Stimulated activated naive CD8-positive, alpha-beta T cell treated with anti-CD3 and anti-CD28 coated beads, Interleukin-15, Interleukin-2, amounts not matched to agents 100 U/mL and 50 U/mL, for 24 hours (primary cell): ENCODE results near the gene PRELID3B.

Source experiments
- ATAC-seq: fragments of 150-1000 bp; cut with Tn5 transposase; one replicate; pipeline ENCODE4 v1.10.0; 2021
- DNase-seq: peaks from one replicate; pipeline ENCODE4 v3.0.0; 2021

PRELID3B gene

DNA sequence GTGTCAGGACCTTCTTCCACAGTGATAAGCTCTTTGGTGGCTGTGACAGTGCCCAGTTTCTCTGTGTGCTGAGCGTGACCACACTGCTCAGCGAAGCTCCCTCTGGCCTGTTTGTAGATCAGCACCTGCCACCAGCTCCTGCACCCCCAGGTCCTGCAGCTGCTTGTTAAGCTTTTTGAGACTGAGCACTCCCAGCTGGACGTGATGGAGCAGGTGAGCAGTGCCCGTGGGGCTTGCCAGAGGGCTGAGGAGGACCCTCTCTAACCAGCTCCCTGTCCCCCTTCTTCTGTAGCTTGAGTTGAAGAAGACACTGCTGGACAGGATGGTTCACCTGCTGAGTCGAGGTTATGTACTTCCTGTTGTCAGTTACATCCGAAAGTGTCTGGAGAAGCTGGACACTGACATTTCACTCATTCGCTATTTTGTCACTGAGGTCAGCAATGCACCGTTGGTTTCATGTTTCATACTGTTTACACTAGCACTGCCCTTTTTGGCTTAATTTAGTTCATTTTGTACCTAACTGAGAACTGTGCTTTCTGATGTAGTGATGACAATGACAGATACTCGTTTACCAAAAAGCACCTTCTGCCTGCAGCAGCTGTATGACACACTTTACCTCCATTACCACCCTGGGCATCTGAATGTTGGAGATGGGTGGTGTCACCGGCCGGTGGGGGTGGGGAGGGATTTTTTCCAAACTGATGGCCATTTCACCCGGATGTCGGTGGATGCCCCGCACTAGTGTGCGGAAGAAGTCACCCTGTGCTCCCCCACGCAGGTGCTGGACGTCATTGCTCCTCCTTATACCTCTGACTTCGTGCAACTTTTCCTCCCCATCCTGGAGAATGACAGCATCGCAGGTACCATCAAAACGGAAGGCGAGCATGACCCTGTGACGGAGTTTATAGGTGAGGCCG, 49.0 kb downstream of the PRELID3B start:
- ATAC-seq = no peak

DNA sequence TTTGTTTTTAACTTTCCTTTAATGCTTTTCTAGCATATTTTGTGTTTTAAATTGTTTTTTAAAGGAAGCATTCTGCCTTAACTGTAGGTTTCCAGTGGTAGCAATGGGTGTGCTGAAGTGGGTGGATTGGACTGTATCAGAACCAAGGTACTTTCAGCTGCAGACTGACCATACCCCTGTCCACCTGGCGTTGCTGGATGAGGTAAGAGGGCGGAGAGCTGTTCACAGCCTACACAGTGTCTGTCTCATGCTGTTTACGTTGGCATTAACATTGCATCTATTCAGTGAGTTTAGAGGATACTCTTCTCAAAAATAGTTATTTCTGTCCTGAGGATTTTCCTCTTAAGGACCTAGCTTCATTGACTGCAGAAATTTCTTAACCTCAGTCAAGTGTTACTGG, 49.7 kb downstream of the PRELID3B start:
- DNase-seq = no peak
- no peak for ATAC-seq

More for the DNA sequence above, 49.0 kb downstream of the PRELID3B start:
- DNase-seq = no peak

DNA sequence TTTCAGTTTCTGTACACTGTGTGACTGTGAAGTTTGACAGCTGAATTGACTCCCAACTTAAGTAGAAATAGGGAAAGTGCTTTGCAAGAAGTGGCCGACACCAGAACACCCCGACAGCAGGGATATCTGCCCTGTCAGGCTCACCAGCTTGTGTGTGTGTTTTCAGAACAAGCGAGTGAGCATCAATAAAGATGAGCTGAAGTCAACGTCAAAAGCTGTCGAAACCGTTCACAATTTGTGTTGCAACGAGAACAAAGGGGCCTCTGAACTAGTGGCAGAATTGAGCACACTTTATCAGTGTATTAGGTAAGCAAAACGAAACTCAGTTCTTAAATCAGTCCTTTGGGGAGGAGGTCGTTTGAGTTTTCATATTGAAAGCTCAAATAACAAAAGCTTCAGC, 50.9 kb downstream of the PRELID3B start:
- ATAC-seq (no peak), DNase-seq (no peak)

DNA sequence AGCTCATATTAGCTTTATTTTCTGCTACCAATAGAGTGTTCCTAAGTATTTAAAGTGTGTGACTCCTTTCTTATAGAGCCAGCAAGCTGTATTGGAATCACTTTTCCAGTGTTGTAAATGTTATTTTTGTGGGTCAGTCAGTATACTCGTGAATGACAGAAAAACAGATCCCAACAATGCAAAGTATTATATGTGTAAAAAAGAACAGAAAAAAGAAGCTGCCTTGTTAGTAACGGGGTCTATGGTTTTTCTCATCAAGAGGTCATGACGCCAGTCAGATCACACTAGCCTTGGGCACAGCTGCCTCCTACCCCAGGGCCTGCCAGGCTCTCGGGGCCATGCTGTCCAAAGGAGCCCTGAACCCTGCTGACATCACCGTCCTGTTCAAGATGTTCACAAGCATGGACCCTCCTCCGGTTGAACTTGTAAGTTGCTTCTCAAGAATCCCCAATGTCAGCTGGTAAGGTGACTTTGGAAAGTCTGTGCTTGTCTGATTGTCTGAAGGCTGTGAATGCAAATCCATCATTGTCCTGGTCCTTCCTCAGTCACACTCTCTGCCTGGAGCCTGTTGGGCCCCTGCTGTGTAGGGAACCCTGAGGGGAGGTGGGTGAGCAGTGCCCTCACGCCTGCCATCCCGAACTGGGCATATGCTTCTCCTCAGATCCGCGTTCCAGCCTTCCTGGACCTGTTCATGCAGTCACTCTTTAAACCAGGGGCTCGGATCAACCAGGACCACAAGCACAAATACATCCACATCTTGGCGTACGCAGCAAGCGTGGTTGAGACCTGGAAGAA, 51.7 kb downstream of the PRELID3B start:
- ATAC-seq = no peak

DNA sequence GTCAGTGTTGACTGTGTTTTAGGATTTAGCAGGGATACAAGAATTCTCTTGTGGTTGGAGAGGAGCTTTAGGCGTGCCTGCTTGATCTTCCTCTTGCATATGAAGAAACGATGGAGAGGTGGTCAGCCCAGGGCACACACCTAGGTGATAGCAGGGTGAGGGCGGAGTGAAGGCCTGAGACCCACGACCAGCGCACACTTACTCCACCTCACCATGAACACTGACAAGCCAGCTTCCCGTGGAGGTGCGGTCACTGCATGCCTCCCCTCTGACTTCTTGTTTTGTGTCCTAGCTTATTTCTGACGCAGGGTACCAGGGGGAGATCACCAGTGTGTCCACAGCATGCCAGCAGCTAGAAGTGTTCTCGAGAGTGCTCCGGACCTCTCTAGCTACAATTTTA, 53.4 kb downstream of the PRELID3B start:
- ATAC-seq (no peak), DNase-seq (no peak)

More for the DNA sequence above, 51.7 kb downstream of the PRELID3B start:
- DNase-seq = no peak

DNA sequence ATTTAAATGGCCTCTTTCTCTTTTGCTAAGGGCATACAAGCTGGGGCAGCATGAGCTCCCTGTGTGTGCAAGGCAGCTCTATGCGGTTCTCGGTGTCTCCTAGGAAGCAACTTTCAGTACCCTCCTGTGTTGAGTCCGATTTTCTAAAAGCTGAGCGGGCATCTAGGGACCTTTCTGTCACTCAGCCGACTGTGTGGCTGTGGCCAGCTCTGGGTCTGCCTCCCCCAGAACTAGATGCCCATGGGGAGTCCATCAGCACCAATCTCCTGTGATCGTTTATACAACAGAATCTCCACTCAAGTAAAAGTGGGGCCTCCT, 54.1 kb downstream of the PRELID3B start:
- no peak for DNase-seq
- no peak for ATAC-seq

DNA sequence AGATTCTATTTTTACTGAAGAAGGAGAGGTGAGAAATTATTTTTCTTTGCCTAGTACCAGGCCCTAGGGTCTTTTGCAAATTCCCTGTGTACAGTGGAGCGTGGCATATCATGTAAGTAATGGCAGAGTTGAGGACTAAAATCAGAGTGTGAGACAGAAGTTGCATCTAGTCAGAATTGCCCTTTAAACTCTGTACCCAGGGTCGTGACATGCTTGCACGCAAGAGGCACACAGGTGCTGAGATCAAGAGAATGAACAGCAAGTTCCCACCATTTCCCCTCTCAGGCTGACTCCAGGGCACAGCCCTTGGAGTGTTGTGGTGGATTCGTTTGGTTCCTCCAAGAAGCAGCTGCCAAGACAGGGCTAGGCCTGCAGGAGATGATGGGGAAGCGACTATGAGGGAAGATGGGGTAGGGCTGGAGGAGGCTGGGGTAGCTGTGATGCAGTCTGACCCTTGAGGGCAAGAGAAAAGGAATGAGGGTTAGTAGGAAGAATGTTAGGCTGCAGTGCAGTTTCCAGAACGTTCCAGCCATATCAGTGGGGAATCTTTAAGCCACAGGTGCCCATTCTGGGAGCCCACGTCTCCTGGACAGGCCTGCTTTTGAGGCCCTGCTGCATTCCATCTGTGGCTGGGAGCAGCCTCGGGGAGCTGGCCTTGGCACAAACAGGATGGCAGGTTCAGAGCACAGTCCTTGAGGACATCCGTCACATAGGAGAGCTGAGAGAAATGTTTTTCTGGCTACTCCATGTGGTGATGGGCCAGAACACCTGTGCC, 54.6 kb downstream of the PRELID3B start:
- ATAC-seq (no peak), DNase-seq (no peak)

DNA sequence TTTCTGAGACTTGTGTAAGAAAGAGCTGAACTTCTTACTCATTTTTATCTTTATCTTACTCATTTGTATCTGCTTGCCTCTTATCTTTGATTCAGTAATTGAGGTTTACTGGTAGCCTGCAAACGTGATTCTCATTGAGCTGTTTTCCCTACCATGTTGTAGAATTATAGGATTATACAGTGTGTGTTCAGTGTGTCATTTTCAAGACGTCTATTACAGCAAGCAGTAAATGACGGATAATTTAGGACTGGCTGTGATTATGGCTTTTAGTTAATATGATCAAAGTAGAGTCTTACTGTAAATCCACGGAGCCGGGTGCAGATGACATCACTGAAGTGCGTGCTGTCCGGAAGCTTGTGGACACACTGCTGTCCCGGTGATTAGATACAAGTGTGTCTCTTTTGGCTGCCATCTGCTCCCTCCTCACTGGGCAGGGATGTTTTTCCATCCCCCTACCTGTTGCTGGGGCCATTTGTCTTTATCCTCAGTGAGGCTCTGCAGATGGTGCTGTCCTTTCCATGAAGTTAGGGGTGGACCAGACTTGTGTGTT, 55.5 kb downstream of the PRELID3B start:
- no peak for ATAC-seq

DNA sequence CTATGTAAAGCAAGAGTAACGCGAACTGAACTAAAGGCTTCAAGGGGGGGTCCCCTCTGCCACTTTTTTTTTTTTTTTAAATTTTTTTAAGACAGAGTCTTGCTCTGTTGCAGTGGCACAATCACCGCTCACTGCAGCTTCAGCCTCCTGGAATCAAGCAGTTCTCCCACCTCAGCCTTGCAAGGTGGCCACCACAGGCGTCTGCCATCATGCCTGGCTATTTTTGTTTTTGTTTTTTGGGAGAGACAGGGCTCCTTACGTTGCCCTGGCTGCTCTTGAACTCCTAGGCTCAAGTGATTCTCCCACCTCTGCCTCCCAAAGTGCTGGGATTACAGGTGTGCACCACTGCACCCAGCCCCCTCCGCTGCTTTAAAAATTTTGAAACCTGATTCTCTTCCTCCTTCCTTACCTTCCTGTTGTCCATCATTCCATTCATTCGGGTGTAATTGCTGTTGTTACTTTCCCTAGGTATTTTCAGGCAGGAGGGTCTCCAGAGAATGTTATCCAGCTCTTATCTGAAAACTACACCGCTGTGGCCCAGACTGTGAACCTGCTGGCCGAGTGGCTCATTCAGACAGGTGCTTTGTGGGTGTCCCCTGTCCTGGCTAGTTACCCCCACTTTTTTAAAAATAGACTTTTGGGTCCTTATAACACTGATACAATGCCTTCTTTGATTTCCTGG, 56.2 kb downstream of the PRELID3B start:
- ATAC-seq (no peak), DNase-seq (no peak)

More for the DNA sequence above, 55.5 kb downstream of the PRELID3B start:
- no peak for DNase-seq

DNA sequence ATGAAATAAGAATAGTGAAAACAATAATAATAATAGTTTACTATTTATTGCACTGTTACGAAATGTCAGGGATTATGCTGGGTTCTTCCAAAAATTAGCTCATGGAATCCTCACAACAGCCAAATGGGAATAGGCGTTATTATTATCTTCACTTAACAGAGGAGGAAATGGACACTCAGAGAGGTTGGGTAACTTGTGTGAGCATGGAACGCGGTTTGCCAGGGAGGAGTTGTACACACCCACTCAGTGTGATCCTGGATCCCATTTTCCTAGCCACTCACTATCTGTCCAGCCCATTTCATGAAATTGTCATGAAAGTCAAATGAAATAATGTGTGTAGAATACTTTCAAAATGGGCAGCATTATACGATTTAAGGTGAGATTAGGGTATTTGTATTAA, 56.9 kb downstream of the PRELID3B start:
- ATAC-seq = no peak
- DNase-seq = no peak

DNA sequence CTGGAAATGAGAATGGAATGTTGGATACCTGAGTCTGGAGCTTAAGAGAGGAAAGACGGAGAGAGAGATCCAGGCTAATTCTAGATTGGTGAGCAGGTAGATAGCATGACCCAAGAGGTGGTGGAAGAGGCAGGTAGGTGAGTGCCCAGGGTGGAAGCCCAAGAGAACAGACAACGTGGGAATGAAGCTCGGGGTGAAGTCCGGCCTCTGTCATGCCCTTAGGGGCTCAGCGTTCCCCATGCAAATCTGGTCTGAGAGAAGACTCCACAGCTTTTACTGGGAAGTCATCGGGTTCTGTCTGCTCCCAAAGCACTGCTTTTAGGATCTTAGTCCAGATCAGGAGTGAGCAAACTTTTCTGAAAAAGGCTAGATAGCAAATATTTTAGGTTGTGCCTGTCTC, 57.9 kb downstream of the PRELID3B start:
- ATAC-seq (no peak), DNase-seq (no peak)
